Fibroblast of skin of back (primary cell): ENCODE results near the gene ZNF670.

Source experiments
- DNase-seq: peaks from one replicate; pipeline ENCODE4 v3.0.0-alpha.2; 2013

Gene ZNF670

DNA sequence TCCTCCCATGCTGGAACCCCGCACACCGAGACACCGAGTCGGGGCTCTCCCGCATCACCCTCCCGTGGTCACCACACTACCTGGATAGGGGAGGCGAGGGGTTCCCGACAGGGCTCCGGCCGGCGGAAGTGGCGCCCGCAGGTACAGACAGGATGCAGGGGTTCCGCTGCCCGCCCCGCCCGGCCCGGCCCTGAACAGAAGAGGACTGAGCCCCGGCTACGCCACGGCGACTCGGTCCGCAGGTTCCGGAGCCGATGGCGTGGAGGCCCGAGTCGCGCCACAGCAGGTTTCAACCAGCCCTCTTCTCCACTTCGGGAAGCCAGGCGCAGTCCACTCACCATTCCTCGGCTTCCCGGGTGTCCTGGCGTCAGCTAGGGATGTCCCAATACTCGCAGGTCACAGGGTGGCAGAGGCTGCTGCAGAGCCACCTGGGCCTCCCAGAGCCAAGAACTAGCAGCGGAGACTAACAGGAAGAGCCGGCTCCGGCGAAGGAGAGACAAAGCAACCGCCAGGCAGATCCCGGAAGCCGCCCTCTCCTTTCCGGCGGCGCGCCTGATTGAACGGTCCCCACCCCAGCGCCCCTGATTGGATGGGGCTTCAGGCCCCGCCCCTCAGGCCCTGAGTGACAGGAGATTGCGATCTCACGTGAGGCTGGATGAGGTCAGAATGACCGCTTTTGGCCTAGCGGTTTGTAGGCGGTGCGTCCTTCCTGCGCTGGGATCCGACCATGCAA lies 25.4 kb upstream of the ZNF670 start, which contains the start of gene ZNF669:
Gene ZNF669 (minus strand): TSS at position 498 of the 733 bp plus-strand sequence. CDS start 157 bp downstream, at position 341.
- DNase-seq: peak; percentile 96

- DNase-seq: peak; percentile 33
Measured at GRCh38 chr1:247102381-247102780, 23.8 kb upstream of the ZNF670 start.

GRCh38 chr1:247100676-247101279 lies 22.2 kb upstream of the ZNF670 start:
- no peak for DNase-seq

DNA sequence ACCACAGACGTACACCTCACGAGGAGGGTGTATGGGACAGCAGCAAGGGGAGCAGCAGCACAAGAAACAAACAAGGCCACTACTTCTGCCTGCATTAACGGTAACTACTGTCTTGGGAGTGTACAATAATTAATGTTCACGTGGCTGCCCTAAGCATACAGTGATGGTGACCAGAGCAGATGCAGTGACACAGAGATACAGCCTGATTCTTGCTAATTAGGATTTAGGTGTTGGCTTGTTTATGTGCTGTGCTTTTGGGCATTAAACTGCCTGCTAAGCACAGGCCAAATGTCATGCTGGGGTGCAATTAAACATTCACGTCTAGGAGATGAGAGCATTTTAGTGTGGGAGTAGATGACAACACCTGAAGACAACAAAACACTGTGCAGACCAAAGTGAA lies 18.3 kb upstream of the ZNF670 start:
- DNase-seq: no peak

DNA sequence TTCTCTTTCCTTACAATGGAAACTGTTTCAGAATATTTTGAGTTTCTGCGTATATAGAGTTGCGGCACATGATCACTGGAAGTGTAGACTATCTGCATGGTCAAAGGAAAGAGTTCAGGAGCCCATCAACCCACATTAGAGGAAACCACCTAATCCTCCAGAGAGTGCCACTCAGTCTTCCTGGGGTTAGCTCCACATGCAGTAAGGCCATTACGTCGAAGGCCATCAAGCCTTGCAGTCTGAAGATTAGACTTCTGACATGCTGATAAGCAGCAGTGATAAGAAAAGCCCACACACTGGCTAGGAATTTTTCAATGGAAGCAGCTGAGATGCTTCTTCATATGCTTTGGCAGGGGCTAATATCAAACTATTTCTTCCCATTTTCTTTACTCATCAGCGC lies 17.9 kb upstream of the ZNF670 start:
- no peak for DNase-seq

DNA sequence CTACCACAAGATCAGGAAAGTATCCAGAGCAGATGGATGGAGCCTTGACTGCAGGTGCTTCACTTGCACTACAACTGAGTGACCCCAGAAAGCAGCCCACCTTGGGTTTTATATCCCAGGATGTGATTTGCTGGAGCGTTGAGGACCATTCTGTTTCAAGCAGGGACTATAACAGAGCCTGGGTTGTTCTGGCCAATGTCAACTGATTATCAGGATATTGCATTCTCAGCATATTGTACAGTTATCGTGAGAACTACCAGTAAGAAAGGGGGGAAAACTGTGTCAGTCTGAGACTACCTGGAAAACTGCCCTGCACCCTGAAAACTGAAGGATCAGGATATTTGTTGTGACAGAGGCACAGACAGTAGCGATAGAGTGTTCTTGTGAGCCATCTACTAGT lies 17.5 kb upstream of the ZNF670 start:
- no peak for DNase-seq

DNA sequence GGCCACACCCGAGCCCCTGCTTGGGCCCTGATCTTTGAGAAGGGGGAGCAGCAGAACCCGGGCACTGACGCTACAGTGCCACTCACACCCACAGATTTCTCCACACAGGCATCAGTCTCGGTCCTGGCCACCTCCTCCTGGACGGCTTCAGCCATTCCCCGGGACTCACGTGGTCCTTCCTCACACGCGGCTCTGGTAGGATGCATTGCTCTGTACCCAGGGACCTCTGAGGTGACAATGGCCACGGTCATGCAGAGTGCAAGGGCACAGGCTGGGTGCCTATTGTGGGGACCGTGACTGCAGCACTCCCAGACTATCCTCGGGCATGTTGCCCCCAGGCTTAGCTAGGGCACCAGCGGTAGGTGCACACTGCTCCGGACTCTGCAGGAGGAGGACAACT lies 11.8 kb upstream of the ZNF670 start:
- no peak for DNase-seq

GRCh38 chr1:247089616-247090375 lies 11.2 kb upstream of the ZNF670 start:
- no peak for DNase-seq

DNA sequence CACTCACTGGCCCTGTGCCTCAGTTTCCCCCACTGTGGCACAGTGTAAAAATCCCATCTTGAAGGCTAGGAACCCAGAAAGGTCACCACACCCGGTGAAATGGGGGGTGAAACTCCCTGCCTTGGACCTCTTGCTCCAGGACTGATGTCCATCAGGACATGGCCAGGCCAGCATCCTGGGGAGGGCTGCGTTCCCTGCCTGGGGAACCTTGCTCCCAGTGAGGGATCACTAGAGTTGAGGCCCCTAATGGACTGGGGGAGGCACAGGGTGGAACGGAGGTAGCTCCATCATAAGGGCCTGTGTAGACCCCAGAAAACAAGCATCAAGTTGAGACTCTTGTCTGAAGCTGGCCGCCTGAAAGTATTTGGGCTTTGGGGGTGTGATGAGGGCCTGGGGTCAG lies 10.4 kb upstream of the ZNF670 start:
- no peak for DNase-seq

GRCh38 chr1:247087256-247087655 lies 8.6 kb upstream of the ZNF670 start:
- no peak for DNase-seq

- DNase-seq: no peak
Measured at GRCh38 chr1:247085310-247085709, 6.7 kb upstream of the ZNF670 start.

DNA sequence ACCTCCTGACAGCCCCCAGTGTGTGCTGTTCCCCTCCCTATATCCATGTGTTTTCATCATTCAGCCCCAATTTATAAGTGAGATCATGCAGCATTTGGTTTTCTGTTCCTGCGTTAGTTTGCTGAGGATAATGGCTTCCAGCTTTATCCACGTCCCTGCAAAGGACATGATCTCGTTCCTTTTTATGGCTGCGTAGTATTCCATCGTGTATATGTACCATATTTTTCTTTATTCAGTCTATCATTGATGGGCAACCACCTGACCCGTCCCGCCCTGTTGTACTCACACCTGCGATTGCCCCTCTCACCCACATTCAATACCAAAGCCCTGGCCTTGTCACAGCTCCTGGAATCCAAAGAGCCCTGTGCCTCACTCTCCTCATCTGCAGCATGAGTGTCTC lies 6.2 kb upstream of the ZNF670 start:
- DNase-seq: no peak

GRCh38 chr1:247079141-247079874 lies 697 bp upstream of the ZNF670 start:
- no peak for DNase-seq

GRCh38 chr1:247077876-247078257 lies 744 bp downstream of the ZNF670 start:
- DNase-seq: no peak

DNA sequence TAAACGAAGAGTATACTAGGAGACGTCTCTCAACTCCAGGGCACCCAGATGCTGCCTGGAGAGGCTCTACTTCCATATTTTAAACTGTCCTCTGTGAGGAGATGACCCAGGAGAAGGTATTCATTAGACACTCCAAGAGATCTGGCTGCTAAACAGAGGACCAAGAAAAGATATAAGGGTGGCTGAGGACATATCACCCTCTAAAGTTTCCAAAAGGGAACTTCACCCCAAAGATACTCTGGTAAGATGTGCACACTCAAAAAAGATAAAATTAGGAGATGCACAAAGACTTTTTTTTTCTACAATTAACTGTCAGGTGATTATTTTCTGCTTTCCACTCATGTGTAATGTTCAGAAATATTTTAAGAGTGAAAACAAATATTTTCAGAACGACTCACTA lies 1.4 kb downstream of the ZNF670 start:
- DNase-seq: peak; percentile 49

DNA sequence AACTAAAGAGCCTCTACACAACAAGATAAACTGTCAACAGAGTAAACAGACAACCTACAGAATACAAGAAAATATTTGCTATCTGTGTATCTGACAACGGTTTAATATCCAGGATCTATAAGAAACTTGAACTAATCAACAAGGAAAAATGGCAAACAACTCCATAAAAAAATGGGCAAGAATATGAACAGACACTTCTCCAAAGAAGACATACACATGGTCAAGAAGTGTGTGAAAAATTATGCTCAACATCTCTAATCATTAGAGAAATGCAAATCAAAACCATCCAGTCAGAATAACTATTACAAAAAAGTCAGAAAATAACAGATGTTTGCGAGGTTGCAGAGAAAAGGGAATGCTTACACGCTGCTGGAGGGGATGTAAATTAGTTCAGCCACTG lies 8.0 kb downstream of the ZNF670 start:
- DNase-seq: no peak

GRCh38 chr1:247064304-247064703 lies 14.3 kb downstream of the ZNF670 start:
- DNase-seq: no peak

GRCh38 chr1:247060771-247061170 lies 17.8 kb downstream of the ZNF670 start:
- DNase-seq: no peak

- no peak for DNase-seq
Measured at GRCh38 chr1:247056071-247056470, 22.5 kb downstream of the ZNF670 start.

GRCh38 chr1:247054992-247055415 lies 23.6 kb downstream of the ZNF670 start:
- peak; percentile 46 for DNase-seq

GRCh38 chr1:247047702-247048101 lies 30.9 kb downstream of the ZNF670 start:
- no peak for DNase-seq

GRCh38 chr1:247047260-247047659 lies 31.4 kb downstream of the ZNF670 start:
- no peak for DNase-seq

DNA sequence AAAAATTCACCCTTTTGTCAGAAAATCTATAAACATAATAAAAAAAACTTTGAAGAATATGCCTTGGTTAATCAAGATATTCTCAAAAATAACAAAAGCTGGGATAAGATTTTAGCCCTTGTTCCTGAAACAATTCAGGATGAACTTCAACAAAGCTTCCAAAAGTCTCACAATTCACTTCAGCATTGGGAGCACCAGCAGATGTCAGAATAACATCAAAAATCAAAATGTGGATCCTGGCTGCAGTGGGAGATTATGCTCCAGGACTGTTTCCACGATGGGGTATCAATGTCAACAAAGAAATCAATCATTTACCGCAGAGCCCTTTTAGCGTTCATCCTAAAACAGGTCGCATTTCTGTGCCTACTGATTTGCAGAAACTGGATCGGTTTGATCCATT lies 35.2 kb downstream of the ZNF670 start:
- DNase-seq: no peak
